GDM1 (cell line): ENCODE measurements around the gene HSCB.
A peak's percentile ranks its signal among the peaks of the same experiment; 100 is the strongest.
"Not testable (repeated sequence)": the region's sequence is repeated elsewhere in the genome, so short reads cannot be mapped to it uniquely, and the experiment has no call there.

Source experiments
- DNase-seq: peaks from one replicate; lab custom pipeline; 2025; lab: John Stamatoyannopoulos, UW

The HSCB gene

GRCh38 chr22:28738876-28739275, 3.0 kb upstream of the HSCB start:
- not testable (repeated sequence) for DNase-seq

- DNase-seq, result no peak
Measured at GRCh38 chr22:28741200-28741784, 547 bp upstream of the HSCB start.

- no peak for DNase-seq
Measured at GRCh38 chr22:28742562-28742962, 723 bp downstream of the HSCB start.

- DNase-seq, result no peak
Measured at GRCh38 chr22:28743852-28744251, 2.0 kb downstream of the HSCB start.

GRCh38 chr22:28750471-28750881, 8.6 kb downstream of the HSCB start:
- no peak for DNase-seq

- DNase-seq, result not testable (repeated sequence)
Measured at GRCh38 chr22:28754512-28754911, 12.7 kb downstream of the HSCB start.

- DNase-seq, result no peak
Measured at GRCh38 chr22:28759861-28760560, 18.2 kb downstream of the HSCB start.

- no peak for DNase-seq
Measured at GRCh38 chr22:28761449-28761755, 19.6 kb downstream of the HSCB start.

GRCh38 chr22:28762000-28762399, 20.2 kb downstream of the HSCB start:
- DNase-seq, result not testable (repeated sequence)

GRCh38 chr22:28766628-28767027, 24.8 kb downstream of the HSCB start:
- DNase-seq, result no peak

- no peak for DNase-seq
Measured at GRCh38 chr22:28768701-28769393, 27.0 kb downstream of the HSCB start.

- no peak for DNase-seq
Measured at GRCh38 chr22:28769394-28770085, 27.7 kb downstream of the HSCB start.

GRCh38 chr22:28771195-28771791, 29.5 kb downstream of the HSCB start:
- DNase-seq, result no peak

- peak; percentile 91 for DNase-seq
Measured at GRCh38 chr22:28772633-28773460, 31.0 kb downstream of the HSCB start, which contains the start of gene CCDC117. Gene CCDC117, plus strand, starts transcription at chr22:28772695. Its CDS starts 155 bp downstream, at chr22:28772850.

GRCh38 chr22:28773461-28773867, 31.6 kb downstream of the HSCB start:
- DNase-seq, result no peak

- no peak for DNase-seq
Measured at GRCh38 chr22:28774378-28774777, 32.5 kb downstream of the HSCB start.

- DNase-seq, result no peak
Measured at GRCh38 chr22:28779833-28780232, 38.0 kb downstream of the HSCB start.

- DNase-seq, result no peak
Measured at GRCh38 chr22:28780296-28780695, 38.5 kb downstream of the HSCB start.

GRCh38 chr22:28783786-28784671, 42.2 kb downstream of the HSCB start:
- DNase-seq, result no peak

- no peak for DNase-seq
Measured at GRCh38 chr22:28788601-28789000, 46.8 kb downstream of the HSCB start.
